Sigmoid colon (tissue), 7 donors: ENCODE measurements around the gene CFI. TPM values are rescaled to one million over a fixed set of nuclear protein-coding genes. Genes with fewer than 3 reads are reported as not detected.

Experiments used
- DNase-seq: peaks from one replicate; pipeline ENCODE4 v3.0.0-alpha.2; 2019
- H3K27ac ChIP-seq, 4 donors: fragments of 200-600 bp; sonication (generic); one replicate each; pipeline ENCODE4 v1.5.1; 2016 to 2019; ENCODE audit warnings: mild to moderate bottlenecking in 1 of 4
- H3K27me3 ChIP-seq, 3 donors: fragments of 200-600 bp; sonication (generic); one replicate each; pipeline ENCODE4 v1.5.1; 2019; ENCODE audit warnings: mild to moderate bottlenecking in 1 of 3
- H3K36me3 ChIP-seq, 4 donors: fragments of 200-600 bp; sonication (generic); one replicate each; pipeline ENCODE4 v1.5.1; 2016 to 2019
- H3K4me1 ChIP-seq, 4 donors: fragments of 200-600 bp; sonication (generic); one replicate each; pipeline ENCODE4 v1.5.1; 2017 to 2019
- H3K4me3 ChIP-seq, 4 donors: fragments of 200-600 bp; sonication (generic); one replicate each; pipeline ENCODE4 v1.5.1; 2017 to 2019; ENCODE audit warnings: mild to moderate bottlenecking in 2 of 4, moderate library complexity in 1 of 4
- H3K9me3 ChIP-seq, 4 donors: fragments of 200-600 bp in 3 of 4; sonication (generic) in 3 of 4; one replicate each; pipeline versions ENCODE4 v1.5.1 to v1.6.1; 2013 to 2019
- CTCF ChIP-seq, 4 experiments: fragments of 450-650 bp in 3 of 4; fragments of 200-600 bp in 1 of 4; IDR thresholded peaks; one replicate each; pipeline ENCODE4 v1.5.1; 2016 to 2019; ENCODE audit warnings: antibody characterized with exemption in 4 of 4, mild to moderate bottlenecking in 3 of 4, moderate library complexity in 2 of 4
- EP300 ChIP-seq, 4 donors: sonication (generic); formaldehyde crosslinking; IDR thresholded peaks; one replicate each; pipeline ENCODE4 v1.6.1; 2017; ENCODE audit warnings: antibody characterized with exemption in 4 of 4
- POLR2A ChIP-seq, 2 donors: fragments of 450-650 bp; IDR thresholded peaks; one replicate each; pipeline ENCODE4 v1.6.1; 2016; ENCODE audit warnings: antibody characterized with exemption in 2 of 2, mild to moderate bottlenecking in 2 of 2, moderate library complexity in 2 of 2
- POLR2AphosphoS5 ChIP-seq, 4 donors: sonication (generic); formaldehyde crosslinking; IDR thresholded peaks; one replicate each; pipeline ENCODE4 v1.6.1; 2017; ENCODE audit warnings: antibody characterized with exemption in 4 of 4
- WGBS, 2 donors: extraction: QIAGEN DNeasy Blood & Tissue Kit; methylation state at CpG; one replicate each; pipeline ENCODE4 v1.1.7; 2013; 5-methylcytosine and 5-hydroxymethylcytosine counted together
- intact Hi-C: fragments of 100-400 bp; cut with DNase I; formaldehyde crosslinking; loops from one replicate; pipeline ENCODE4 v1.15.1; 2023
- polyA plus RNA-seq, 3 donors: library from polyadenylated mRNA; stranded (reverse); fragments of 200-250 nt; gene quantifications; one replicate each; pipeline ENCODE4 v1.2.3, GENCODE V29; 2013
- total RNA-seq, 4 donors: library from RNA; depleted of rRNA; stranded (reverse); fragments of >200 nt; gene quantifications; one replicate each; pipeline ENCODE4 v1.1.0, GENCODE V29; 2016
- donor health status: healthy with polysubstance abuse.
- donor health status: Bipolar disorder and iron deficiency.
- donor health status: healthy.

Gene CFI
- total and polyA plus RNA-seq, 7 donors = 1.2 to 14.4 (median 7.5) TPM

- 82 to 87% methylated on average over 7 of the region's 7 CpGs for WGBS, 2 donors
- DNase-seq = no peak
- intact Hi-C loops = no loop called here
- Histone ChIP-seq H3K4me3 (no peak overlapping the region), H3K36me3 (no peaks in the 10 kb centered on the region), H3K9me3 (no peaks in the 10 kb centered on the region), H3K27ac (no peak overlapping the region), H3K4me1 (no peaks in the 10 kb centered on the region), H3K27me3 (no peaks in the 10 kb centered on the region)
- TF ChIP-seq POLR2AphosphoS5 (IDR thresholded peaks at IDR 0.05) (no peak), POLR2A (IDR thresholded peaks at IDR 0.05) (no peak), CTCF (IDR thresholded peaks at IDR 0.05) (no peak), EP300 (IDR thresholded peaks at IDR 0.05) (no peak)
Measured at GRCh38 chr4:109749388-109750082, 52.3 kb downstream of the CFI start.

GRCh38 chr4:109748114-109748513 is 53.7 kb downstream of the CFI start:
- intact Hi-C loops = no loop called here
- 94 to 98% methylated on average over 1 of the region's 1 CpG for WGBS, 2 donors

GRCh38 chr4:109746728-109747127 is 55.1 kb downstream of the CFI start:
- TF ChIP-seq EP300 (IDR thresholded peaks at IDR 0.05) (no peak), CTCF (IDR thresholded peaks at IDR 0.05) (no peak), POLR2A (IDR thresholded peaks at IDR 0.05) (no peak), POLR2AphosphoS5 (IDR thresholded peaks at IDR 0.05) (no peak)
- DNase-seq = no peak
- H3K27ac ChIP-seq = no peak overlapping the region
- no peaks in the 10 kb centered on the region for H3K27me3 ChIP-seq
- intact Hi-C loops = no loop called here
- H3K9me3 ChIP-seq = no peaks in the 10 kb centered on the region
- no peaks in the 10 kb centered on the region for H3K36me3 ChIP-seq
- H3K4me1 ChIP-seq = no peaks in the 10 kb centered on the region
- WGBS, 2 donors = 24 to 81% methylated on average over 2 of the region's 2 CpGs
- H3K4me3 ChIP-seq = no peak overlapping the region

More at GRCh38 chr4:109748114-109748513, 53.7 kb downstream of the CFI start:
- no peaks in the 10 kb centered on the region for H3K9me3 ChIP-seq
- no peak for DNase-seq
- no peak overlapping the region for H3K4me3 ChIP-seq
- H3K4me1 ChIP-seq = no peaks in the 10 kb centered on the region
- H3K27me3 ChIP-seq = no peaks in the 10 kb centered on the region
- TF ChIP-seq POLR2AphosphoS5 (IDR thresholded peaks at IDR 0.05) (no peak), EP300 (IDR thresholded peaks at IDR 0.05) (no peak), CTCF (IDR thresholded peaks at IDR 0.05) (no peak), POLR2A (IDR thresholded peaks at IDR 0.05) (no peak)
- H3K36me3 ChIP-seq = no peaks in the 10 kb centered on the region
- H3K27ac ChIP-seq = no peak overlapping the region

- Histone ChIP-seq H3K36me3 (no peaks in the 10 kb centered on the region), H3K9me3 (no peaks in the 10 kb centered on the region), H3K4me3 (no peak overlapping the region), H3K27me3 (no peaks in the 10 kb centered on the region), H3K27ac (no peak overlapping the region), H3K4me1 (no peaks in the 10 kb centered on the region)
- DNase-seq = no peak
- intact Hi-C loops = no loop called here
- TF ChIP-seq CTCF (IDR thresholded peaks at IDR 0.05) (no peak), EP300 (IDR thresholded peaks at IDR 0.05) (no peak), POLR2AphosphoS5 (IDR thresholded peaks at IDR 0.05) (no peak), POLR2A (IDR thresholded peaks at IDR 0.05) (no peak)
Measured at GRCh38 chr4:109745830-109746229, 56.0 kb downstream of the CFI start.

- Histone ChIP-seq H3K4me1 (no peaks in the 10 kb centered on the region), H3K36me3 (no peaks in the 10 kb centered on the region), H3K27me3 (no peaks in the 10 kb centered on the region), H3K27ac (no peak overlapping the region), H3K4me3 (no peak overlapping the region), H3K9me3 (no peaks in the 10 kb centered on the region)
- 90 to 92% methylated on average over 3 of the region's 3 CpGs for WGBS, 2 donors
- DNase-seq = no peak
- intact Hi-C loops = no loop called here
- TF ChIP-seq CTCF (IDR thresholded peaks at IDR 0.05) (no peak), POLR2A (IDR thresholded peaks at IDR 0.05) (no peak), EP300 (IDR thresholded peaks at IDR 0.05) (no peak), POLR2AphosphoS5 (IDR thresholded peaks at IDR 0.05) (no peak)
Measured at GRCh38 chr4:109739547-109739946, 62.3 kb downstream of the CFI start.
